ENCODE data around the gene CUL9. TPM values are rescaled to one million over a fixed set of nuclear protein-coding genes. Genes with fewer than 3 reads are reported as not detected.

Gene CUL9
- total and polyA plus RNA-seq, 11 donors = 6.5 to 22.3 (median 12.5) TPM

DNA sequence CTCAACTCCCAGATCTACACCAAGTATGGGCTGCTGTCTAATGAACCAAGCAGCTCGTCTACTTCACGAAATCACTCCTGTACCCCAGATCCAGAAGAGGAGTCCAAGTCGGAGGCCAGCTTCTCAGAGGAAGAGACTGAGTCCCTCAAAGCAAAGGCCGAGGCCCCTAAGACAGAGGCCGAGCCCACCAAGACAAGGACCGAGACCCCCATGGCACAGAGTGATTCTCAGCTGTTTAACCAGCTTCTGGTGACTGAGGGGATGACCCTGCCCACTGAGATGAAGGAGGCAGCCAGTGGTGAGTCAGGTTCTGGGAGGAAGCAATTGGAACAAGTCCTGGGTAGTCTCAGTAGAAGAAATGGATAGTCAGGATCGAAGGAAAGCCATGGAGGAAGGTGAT is 5.8 kb downstream of the CUL9 start:
- DNase-seq (no peak), ATAC-seq (no peak)
- Histone ChIP-seq H3K36me3 (peaks cover 0 to 75% (median 66%) of the 10 kb centered on the region in 9 donors), H3K4me3 (no peak overlapping the region), H3K9me3 (no peaks in the 10 kb centered on the region), H3K27me3 (no peaks in the 10 kb centered on the region), H3K27ac (no peak overlapping the region), H3K4me1 (peaks cover 0 to 19% (median 10%) of the 10 kb centered on the region in 12 donors)
- WGBS, 4 donors = 95 to 98% (median 97%) methylated on average over 7 of the region's 7 CpGs
- no peak for TF ChIP-seq POLR2A (IDR thresholded peaks at IDR 0.05)
- TF ChIP-seq, protein P1, sequence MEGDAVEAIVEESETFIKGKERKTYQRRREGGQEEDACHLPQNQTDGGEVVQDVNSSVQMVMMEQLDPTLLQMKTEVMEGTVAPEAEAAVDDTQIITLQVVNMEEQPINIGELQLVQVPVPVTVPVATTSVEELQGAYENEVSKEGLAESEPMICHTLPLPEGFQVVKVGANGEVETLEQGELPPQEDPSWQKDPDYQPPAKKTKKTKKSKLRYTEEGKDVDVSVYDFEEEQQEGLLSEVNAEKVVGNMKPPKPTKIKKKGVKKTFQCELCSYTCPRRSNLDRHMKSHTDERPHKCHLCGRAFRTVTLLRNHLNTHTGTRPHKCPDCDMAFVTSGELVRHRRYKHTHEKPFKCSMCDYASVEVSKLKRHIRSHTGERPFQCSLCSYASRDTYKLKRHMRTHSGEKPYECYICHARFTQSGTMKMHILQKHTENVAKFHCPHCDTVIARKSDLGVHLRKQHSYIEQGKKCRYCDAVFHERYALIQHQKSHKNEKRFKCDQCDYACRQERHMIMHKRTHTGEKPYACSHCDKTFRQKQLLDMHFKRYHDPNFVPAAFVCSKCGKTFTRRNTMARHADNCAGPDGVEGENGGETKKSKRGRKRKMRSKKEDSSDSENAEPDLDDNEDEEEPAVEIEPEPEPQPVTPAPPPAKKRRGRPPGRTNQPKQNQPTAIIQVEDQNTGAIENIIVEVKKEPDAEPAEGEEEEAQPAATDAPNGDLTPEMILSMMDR (IDR thresholded peaks at IDR 0.05) = no peak
- intact Hi-C loops (cut with DNase I) = loop anchor here in 1 of 10 donors (10.0 kb wide), 1 partner anchor 167 kb away; no protein-coding TSS in a partner anchor

DNA sequence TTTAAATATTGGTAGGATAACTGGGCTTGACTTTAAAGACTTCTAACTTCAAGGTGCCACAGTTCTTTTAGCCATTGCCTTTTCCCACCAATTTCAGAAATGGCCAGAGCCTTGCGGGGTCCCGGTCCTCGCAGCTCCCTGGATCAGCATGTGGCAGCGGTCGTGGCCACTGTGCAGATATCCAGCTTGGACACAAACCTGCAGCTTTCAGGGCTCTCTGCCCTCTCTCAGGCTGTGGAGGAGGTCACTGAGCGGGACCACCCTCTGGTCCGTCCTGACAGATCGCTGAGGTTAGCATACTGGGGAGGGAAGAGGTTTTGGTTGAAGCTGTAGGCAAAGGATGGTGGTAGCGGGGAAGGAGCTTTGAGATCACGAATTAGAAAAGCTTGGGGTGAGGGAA is 6.4 kb downstream of the CUL9 start:
- DNase-seq (no peak), ATAC-seq (no peak)
- Histone ChIP-seq H3K27me3 (no peaks in the 10 kb centered on the region), H3K4me1 (peaks cover 0 to 13% (median 4%) of the 10 kb centered on the region in 12 donors), H3K36me3 (peaks cover 0 to 81% (median 72%) of the 10 kb centered on the region in 9 donors), H3K9me3 (no peaks in the 10 kb centered on the region), H3K4me3 (no peak overlapping the region), H3K27ac (no peak overlapping the region)
- TF ChIP-seq POLR2A (IDR thresholded peaks at IDR 0.05) = no peak
- intact Hi-C loops (cut with DNase I) = loop anchor here in 1 of 10 donors (10.0 kb wide), 1 partner anchor 166 kb away; no protein-coding TSS in a partner anchor
- WGBS, 4 donors = 92 to 95% (median 93%) methylated on average over 9 to 10 of the region's 10 CpGs

DNA sequence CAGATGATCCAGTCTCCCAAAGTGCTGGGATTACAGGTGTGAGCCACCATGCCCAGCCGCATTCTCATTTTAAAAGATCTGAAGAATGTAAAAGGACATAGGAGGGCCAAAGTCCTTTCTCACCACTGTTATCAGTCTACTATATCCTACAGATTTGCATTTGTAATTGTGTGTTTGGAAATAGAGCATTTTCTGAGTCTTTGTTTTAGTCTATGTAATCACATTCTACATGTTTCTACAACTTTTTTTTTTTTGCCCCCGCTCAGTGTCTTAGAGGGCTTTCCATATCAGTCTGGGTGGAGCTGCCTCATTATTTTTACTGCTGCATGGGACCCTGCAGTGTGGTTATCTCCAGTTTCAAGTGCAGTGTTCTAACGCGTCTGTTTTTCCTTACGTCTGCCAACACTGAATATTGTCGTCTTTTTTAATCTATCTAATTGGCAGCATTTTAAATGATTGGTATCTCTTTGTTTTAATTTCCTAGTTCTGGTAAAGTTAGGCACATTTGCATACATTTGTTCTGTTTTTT is 7.8 kb downstream of the CUL9 start:
- no peaks in the 10 kb centered on the region for H3K9me3 ChIP-seq
- TF ChIP-seq POLR2A (IDR thresholded peaks at IDR 0.05) = no peak
- TF ChIP-seq, protein P1 (IDR thresholded peaks at IDR 0.05) = no peak
- no peak overlapping the region for H3K4me3 ChIP-seq
- intact Hi-C loops (cut with DNase I) = loop anchor here in 1 of 10 donors (10.0 kb wide), 1 partner anchor 165 kb away; no protein-coding TSS in a partner anchor
- peaks cover 0 to 87% (median 81%) of the 10 kb centered on the region in 9 donors for H3K36me3 ChIP-seq
- DNase-seq (no peak), ATAC-seq (no peak)
- H3K27me3 ChIP-seq = no peaks in the 10 kb centered on the region
- peaks cover 0 to 6% (median 0%) of the 10 kb centered on the region in 12 donors for H3K4me1 ChIP-seq
- 52 to 60% (median 57%) methylated on average over 6 of the region's 6 CpGs for WGBS, 4 donors
- H3K27ac ChIP-seq = no peak overlapping the region

DNA sequence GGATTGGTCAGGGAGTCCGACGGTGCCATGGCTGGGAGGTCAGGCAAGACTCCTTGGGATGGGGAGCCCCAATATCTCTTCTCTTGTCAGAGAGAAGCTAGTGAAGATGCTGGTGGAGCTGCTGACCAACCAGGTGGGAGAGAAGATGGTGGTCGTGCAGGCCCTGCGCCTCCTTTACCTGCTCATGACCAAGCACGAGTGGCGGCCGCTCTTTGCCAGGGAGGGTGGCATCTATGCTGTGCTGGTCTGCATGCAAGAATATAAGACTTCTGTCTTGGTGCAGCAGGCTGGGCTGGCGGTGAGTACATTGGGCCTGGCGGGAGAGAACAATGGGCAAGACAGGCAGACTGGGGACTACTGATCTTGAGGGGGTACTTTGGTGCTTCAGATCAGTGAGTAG is 10.9 kb downstream of the CUL9 start:
- Histone ChIP-seq H3K27ac (no peak overlapping the region), H3K4me3 (no peak overlapping the region), H3K9me3 (no peaks in the 10 kb centered on the region), H3K27me3 (no peaks in the 10 kb centered on the region), H3K4me1 (peaks cover 0 to 6% (median 0%) of the 10 kb centered on the region in 12 donors), H3K36me3 (peaks cover 0 to 88% (median 81%) of the 10 kb centered on the region in 9 donors)
- no peak for ATAC-seq
- TF ChIP-seq, protein P1 (IDR thresholded peaks at IDR 0.05) = no peak
- no peak for TF ChIP-seq POLR2A (IDR thresholded peaks at IDR 0.05)
- DNase-seq = no peak
- intact Hi-C loops (cut with DNase I) = no loop called here
- 95 to 98% (median 96%) methylated on average over 6 to 9 of the region's 9 CpGs for WGBS, 4 donors
